Measurements from ENCODE around the gene TRIM37. TPM values are rescaled to one million over a fixed set of nuclear protein-coding genes. Genes with fewer than 3 reads are reported as not detected.
"Not testable (repeated sequence)": the region's sequence is repeated elsewhere in the genome, so short reads cannot be mapped to it uniquely, and the experiment has no call there.

Gene TRIM37
- total RNA-seq, 2 experiments from 2014 or later, result 29.3 to 37.7 TPM

- Mint-ChIP-seq H3K27me3 (no peaks in the 10 kb centered on the region), H3K36me3 (peaks cover 54% of the 10 kb centered on the region), H3K4me1 (peaks cover 36% of the 10 kb centered on the region), H3K4me3 (no peak overlapping the region), H3K27ac (no peak overlapping the region), H3K9me3 (ENCODE audit: low read depth) (no peaks in the 10 kb centered on the region)
- ATAC-seq, result no peak
- CTCF ChIA-PET, result no interaction called here
- no peak for DNase-seq
Observed at GRCh38 chr17:59097876-59098275, 8.8 kb downstream of the TRIM37 start.

DNA sequence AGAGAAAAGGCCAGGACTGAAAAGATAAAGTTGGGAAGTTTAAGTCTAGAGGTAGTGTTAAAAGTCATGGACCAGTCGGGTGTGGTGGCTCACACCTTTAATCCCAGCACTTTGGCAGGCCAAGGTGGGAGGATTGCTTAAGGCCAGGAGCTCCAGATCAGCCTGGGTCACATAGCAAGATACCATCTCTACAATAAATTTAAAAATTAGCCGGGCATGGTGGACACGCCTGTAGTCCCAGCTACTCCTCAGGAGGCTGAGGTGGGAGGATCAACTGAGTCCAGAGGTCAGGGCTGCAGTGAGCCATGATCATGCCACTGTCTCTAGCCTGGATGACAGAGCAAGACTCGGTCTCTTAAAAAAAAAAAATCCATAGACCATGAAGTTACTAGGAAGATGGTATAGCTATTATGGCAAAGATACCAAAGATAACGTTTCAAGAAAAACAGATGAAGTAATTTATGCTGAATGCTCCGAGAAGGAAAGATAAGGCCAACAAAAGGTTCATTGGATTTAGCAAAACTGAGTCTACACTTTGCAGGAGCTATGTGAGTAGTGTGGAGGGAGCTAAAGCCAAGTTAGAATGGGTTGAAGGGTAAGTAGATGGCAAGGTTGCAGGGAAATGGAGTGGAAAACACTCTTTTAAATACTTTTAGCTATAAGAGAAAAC is 11.7 kb downstream of the TRIM37 start:
- ATAC-seq, result no peak
- H3K4me1 Mint-ChIP-seq, result peaks cover 19% of the 10 kb centered on the region
- CTCF ChIA-PET, result no interaction called here
- no peaks in the 10 kb centered on the region for H3K9me3 Mint-ChIP-seq (ENCODE audit: low read depth)
- no peaks in the 10 kb centered on the region for H3K27me3 Mint-ChIP-seq
- DNase-seq, result no peak
- no peak overlapping the region for H3K27ac Mint-ChIP-seq
- H3K4me3 Mint-ChIP-seq, result no peak overlapping the region
- H3K36me3 Mint-ChIP-seq, result peaks cover 37% of the 10 kb centered on the region

DNA sequence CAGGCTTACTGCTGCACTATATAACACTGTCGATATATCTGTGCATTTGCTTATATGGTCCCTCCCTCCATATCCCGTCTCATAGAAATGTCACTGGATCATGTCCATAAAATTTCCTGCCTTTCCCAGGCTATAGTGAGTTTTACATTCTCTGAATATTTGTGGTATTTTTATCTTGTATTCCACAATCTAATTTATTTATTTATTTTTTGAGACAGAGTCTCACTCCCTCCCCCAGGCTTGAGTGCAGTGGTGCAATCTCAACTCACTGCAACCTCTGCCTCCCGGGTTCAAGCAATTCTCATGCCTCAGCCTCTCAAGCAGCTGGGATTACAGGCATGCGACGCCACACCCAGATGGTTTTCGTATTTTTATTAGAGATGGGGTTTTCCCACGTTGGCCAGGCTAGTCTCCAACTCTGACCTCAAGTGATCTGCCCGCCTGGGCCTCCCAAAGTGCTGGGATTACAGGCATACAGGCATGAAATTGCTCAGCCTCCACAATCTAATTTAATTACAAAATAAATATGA is 12.9 kb downstream of the TRIM37 start:
- Mint-ChIP-seq H3K36me3 (peaks cover 36% of the 10 kb centered on the region), H3K9me3 (ENCODE audit: low read depth) (no peaks in the 10 kb centered on the region), H3K4me1 (peaks cover 18% of the 10 kb centered on the region), H3K27me3 (no peaks in the 10 kb centered on the region), H3K4me3 (no peak overlapping the region), H3K27ac (no peak overlapping the region)
- CTCF ChIA-PET, result no interaction called here
- no peak for DNase-seq
- no peak for ATAC-seq

GRCh38 chr17:59093145-59093701 is 13.5 kb downstream of the TRIM37 start:
- Mint-ChIP-seq H3K27ac (no peak overlapping the region), H3K9me3 (ENCODE audit: low read depth) (no peaks in the 10 kb centered on the region)

GRCh38 chr17:59090593-59090992 is 16.1 kb downstream of the TRIM37 start:
- H3K27me3 Mint-ChIP-seq; H3K4me3 Mint-ChIP-seq; DNase-seq; H3K9me3 Mint-ChIP-seq (ENCODE audit: low read depth); H3K27ac Mint-ChIP-seq; CTCF ChIA-PET; ATAC-seq: not testable (repeated sequence)
- H3K36me3 Mint-ChIP-seq, result peaks cover 28% of the 10 kb centered on the region
- peaks cover 13% of the 10 kb centered on the region for H3K4me1 Mint-ChIP-seq

More at GRCh38 chr17:59093145-59093701, 13.5 kb downstream of the TRIM37 start:
- CTCF ChIA-PET, result no interaction called here
- Mint-ChIP-seq H3K4me3 (no peak overlapping the region), H3K36me3 (peaks cover 34% of the 10 kb centered on the region), H3K27me3 (no peaks in the 10 kb centered on the region), H3K4me1 (peaks cover 18% of the 10 kb centered on the region)
- no peak for DNase-seq
- no peak for ATAC-seq

- H3K36me3 Mint-ChIP-seq, result peaks cover 42% of the 10 kb centered on the region
- no peak overlapping the region for H3K4me3 Mint-ChIP-seq
Observed at GRCh38 chr17:59084154-59084553, 22.5 kb downstream of the TRIM37 start.

DNA sequence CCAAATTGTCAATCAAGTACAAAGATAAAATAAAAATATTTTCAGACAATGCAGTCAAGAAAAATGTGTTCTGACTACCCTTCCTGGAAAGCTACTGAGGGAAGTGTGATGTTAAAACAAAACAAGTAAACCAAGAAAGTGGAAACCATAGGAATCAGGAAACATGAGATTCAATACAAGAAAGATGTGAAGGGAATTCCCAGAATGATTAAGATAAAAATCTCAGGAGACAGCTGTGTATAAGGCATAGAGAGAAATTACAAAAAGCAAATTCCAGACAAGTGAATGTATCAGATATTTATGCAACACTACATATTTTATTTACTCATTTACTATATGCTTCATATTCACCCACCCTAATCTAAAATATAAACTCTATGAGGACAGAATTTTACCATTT is 32.2 kb downstream of the TRIM37 start:
- Mint-ChIP-seq H3K27me3 (no peaks in the 10 kb centered on the region), H3K4me1 (no peaks in the 10 kb centered on the region), H3K9me3 (ENCODE audit: low read depth) (no peaks in the 10 kb centered on the region), H3K36me3 (peaks cover 37% of the 10 kb centered on the region), H3K27ac (no peak overlapping the region), H3K4me3 (no peak overlapping the region)
- ATAC-seq (no peak), DNase-seq (no peak)
- CTCF ChIA-PET, result no interaction called here

More at GRCh38 chr17:59084154-59084553, 22.5 kb downstream of the TRIM37 start:
- peaks cover 11% of the 10 kb centered on the region for H3K4me1 Mint-ChIP-seq
- no peaks in the 10 kb centered on the region for H3K9me3 Mint-ChIP-seq (ENCODE audit: low read depth)
- CTCF ChIA-PET, result no interaction called here
- DNase-seq (no peak), ATAC-seq (no peak)
- no peak overlapping the region for H3K27ac Mint-ChIP-seq
- no peaks in the 10 kb centered on the region for H3K27me3 Mint-ChIP-seq

- no peak overlapping the region for H3K27ac Mint-ChIP-seq
- CTCF ChIA-PET, result no interaction called here
- H3K9me3 Mint-ChIP-seq (ENCODE audit: low read depth), result no peaks in the 10 kb centered on the region
- no peak overlapping the region for H3K4me3 Mint-ChIP-seq
- peaks cover 36% of the 10 kb centered on the region for H3K36me3 Mint-ChIP-seq
- ATAC-seq (no peak), DNase-seq (no peak)
- no peaks in the 10 kb centered on the region for H3K4me1 Mint-ChIP-seq
- H3K27me3 Mint-ChIP-seq, result no peaks in the 10 kb centered on the region
Observed at GRCh38 chr17:59073972-59074371, 32.7 kb downstream of the TRIM37 start.

GRCh38 chr17:59069856-59070255 is 36.8 kb downstream of the TRIM37 start:
- Mint-ChIP-seq H3K9me3 (ENCODE audit: low read depth) (no peaks in the 10 kb centered on the region), H3K4me3 (no peak overlapping the region), H3K27ac (no peak overlapping the region), H3K4me1 (no peaks in the 10 kb centered on the region), H3K36me3 (peaks cover 47% of the 10 kb centered on the region), H3K27me3 (no peaks in the 10 kb centered on the region)
- DNase-seq (no peak), ATAC-seq (no peak)
- CTCF ChIA-PET, result no interaction called here

DNA sequence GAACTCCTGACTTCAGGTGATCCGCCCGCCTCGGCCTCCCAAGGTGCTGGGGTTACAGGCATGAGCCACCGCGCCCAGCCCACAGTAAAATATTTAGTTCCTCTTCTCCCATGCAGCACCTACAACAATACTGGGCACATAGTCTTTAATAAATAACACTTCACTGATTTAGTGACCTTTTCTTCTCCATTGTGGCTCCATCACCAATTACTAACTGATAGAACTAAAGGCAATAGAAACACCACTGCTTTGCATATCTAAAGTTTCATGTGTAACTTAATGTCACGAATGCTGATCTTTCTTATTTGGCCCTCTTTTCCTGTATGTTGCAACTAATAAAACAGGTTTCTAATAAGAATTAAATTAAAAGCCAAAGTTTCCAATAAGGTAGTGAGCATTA is 38.9 kb downstream of the TRIM37 start:
- CTCF ChIA-PET, result no interaction called here
- Mint-ChIP-seq H3K27me3 (no peaks in the 10 kb centered on the region), H3K4me3 (no peak overlapping the region), H3K4me1 (no peaks in the 10 kb centered on the region), H3K27ac (no peak overlapping the region), H3K9me3 (ENCODE audit: low read depth) (no peaks in the 10 kb centered on the region), H3K36me3 (peaks cover 52% of the 10 kb centered on the region)
- ATAC-seq, result no peak
- no peak for DNase-seq

GRCh38 chr17:59067340-59067739 is 39.3 kb downstream of the TRIM37 start:
- Mint-ChIP-seq H3K4me3 (no peak overlapping the region), H3K36me3 (peaks cover 55% of the 10 kb centered on the region), H3K4me1 (no peaks in the 10 kb centered on the region), H3K27me3 (no peaks in the 10 kb centered on the region), H3K27ac (no peak overlapping the region), H3K9me3 (ENCODE audit: low read depth) (no peaks in the 10 kb centered on the region)
- CTCF ChIA-PET, result interaction anchor here (0.6 kb wide), 1 partner anchor 365 kb away, joined by 3 read pairs; no protein-coding TSS in a partner anchor
- ATAC-seq (no peak), DNase-seq (no peak)

DNA sequence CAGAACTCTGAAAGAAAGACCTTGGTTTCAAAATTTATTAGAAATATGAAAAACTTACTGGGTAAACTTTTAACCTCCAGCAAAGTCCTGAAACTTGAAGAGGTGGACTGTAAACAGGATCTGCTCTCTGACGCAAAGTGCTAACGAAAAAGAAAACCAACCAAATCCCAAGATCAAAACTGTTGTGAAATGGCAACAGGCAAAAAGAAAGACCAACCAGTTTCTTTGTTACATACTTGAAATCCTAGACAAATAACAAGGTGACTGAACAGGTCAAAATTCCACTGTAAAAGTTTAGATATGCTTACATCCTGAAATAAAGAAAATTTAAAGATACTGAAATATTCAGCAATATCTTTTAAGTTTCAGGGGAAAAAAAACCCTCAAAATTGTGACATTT is 44.2 kb downstream of the TRIM37 start:
- H3K9me3 Mint-ChIP-seq (ENCODE audit: low read depth), result no peaks in the 10 kb centered on the region
- CTCF ChIA-PET, result no interaction called here
- DNase-seq, result no peak

GRCh38 chr17:59056857-59057256 is 49.8 kb downstream of the TRIM37 start:
- Mint-ChIP-seq H3K27ac (no peak overlapping the region), H3K4me3 (no peak overlapping the region), H3K36me3 (peaks cover 24% of the 10 kb centered on the region), H3K27me3 (no peaks in the 10 kb centered on the region), H3K4me1 (no peaks in the 10 kb centered on the region), H3K9me3 (ENCODE audit: low read depth) (no peaks in the 10 kb centered on the region)
- ATAC-seq (no peak), DNase-seq (no peak)
- CTCF ChIA-PET, result no interaction called here

More for the DNA sequence above, 44.2 kb downstream of the TRIM37 start:
- no peak for ATAC-seq
- no peak overlapping the region for H3K27ac Mint-ChIP-seq
- H3K4me1 Mint-ChIP-seq, result no peaks in the 10 kb centered on the region
- no peak overlapping the region for H3K4me3 Mint-ChIP-seq
- no peaks in the 10 kb centered on the region for H3K27me3 Mint-ChIP-seq
- peaks cover 43% of the 10 kb centered on the region for H3K36me3 Mint-ChIP-seq

- Mint-ChIP-seq H3K27ac (peak overlapping the region; percentile 2), H3K27me3 (no peaks in the 10 kb centered on the region), H3K4me3 (no peak overlapping the region), H3K36me3 (peaks cover 30% of the 10 kb centered on the region), H3K4me1 (no peaks in the 10 kb centered on the region), H3K9me3 (ENCODE audit: low read depth) (no peaks in the 10 kb centered on the region)
- CTCF ChIA-PET, result no interaction called here
- no peak for ATAC-seq
- DNase-seq, result no peak
Observed at GRCh38 chr17:59049798-59050197, 56.9 kb downstream of the TRIM37 start.
